B cell (primary cell): ENCODE measurements around the gene NOL12.

Experiments
- CTCF ChIP-seq: fragments of 200-600 bp; IDR thresholded peaks from one replicate; pipeline ENCODE4 v1.8.0; 2022; ENCODE audit warnings: antibody characterized with exemption, mild to moderate bottlenecking
- EZH2 ChIP-seq: IDR thresholded peaks from 2 replicates; pipeline ENCODE4 v1.6.1; 2012; ENCODE audit warnings: borderline replicate concordance, low read depth, mild to moderate bottlenecking, moderate library complexity, low read length; ENCODE audit not compliant: insufficient read depth, poor library complexity, severe bottlenecking

GRCh38 chr22:37726241-37726887 lies 40.2 kb downstream of the NOL12 start:
- no peak for TF ChIP-seq CTCF
- no peak for TF ChIP-seq EZH2
